Measurements from ENCODE around the gene ESCO1. TPM values are rescaled to one million over a fixed set of nuclear protein-coding genes. Genes with fewer than 3 reads are reported as not detected.

Gene ESCO1
- total and polyA plus RNA-seq, 4 donors: 7.2 to 21.2 (median 15.7) TPM

DNA sequence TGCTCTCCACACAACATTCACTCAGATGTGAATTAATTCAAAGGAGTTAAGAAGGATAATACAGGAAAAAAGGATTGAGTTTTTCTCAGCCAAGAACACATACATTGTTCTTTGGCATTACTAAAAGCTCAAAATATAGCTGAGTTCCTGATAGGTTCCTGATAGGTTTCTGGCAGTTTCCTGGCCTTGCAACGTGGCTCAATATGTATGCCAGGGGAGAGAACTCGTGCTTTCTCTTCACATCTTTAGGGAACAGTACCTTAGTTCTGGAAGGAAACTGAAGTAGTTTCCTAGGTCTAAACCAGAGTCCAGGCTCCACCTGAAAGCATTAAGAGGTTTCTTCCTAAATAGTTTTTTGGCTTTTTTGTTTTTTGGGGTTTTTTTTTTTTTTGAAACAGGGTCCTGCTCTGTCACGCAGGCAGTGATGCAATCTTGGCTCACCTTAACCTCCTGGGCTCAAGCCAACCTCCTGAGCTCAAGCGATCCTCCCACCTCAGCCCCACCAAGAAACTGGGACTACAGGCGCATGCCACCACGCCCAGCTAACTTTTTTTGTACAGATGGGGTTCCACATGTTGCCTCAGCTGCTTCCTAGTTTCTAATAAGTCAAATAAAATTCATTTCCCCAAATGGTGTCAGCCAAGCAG lies 42.8 kb downstream of the ESCO1 start:
- Histone ChIP-seq H3K27me3 (ENCODE audit: control insufficient read depth in 1 of 2, insufficient read depth in 2 of 2, low read length in 1 of 2) (no peaks in the 10 kb centered on the region), H3K36me3 (ENCODE audit: control insufficient read depth in 1 of 2, insufficient read depth in 2 of 2, low read length in 1 of 2) (no peaks in the 10 kb centered on the region), H3K9me3 (ENCODE audit: control insufficient read depth, low read length) (no peaks in the 10 kb centered on the region), H3K27ac (ENCODE audit: low read depth in 1 of 2, low read length in 2 of 2) (no peak overlapping the region), H3K4me3 (ENCODE audit: low read length in 2 of 2) (no peak overlapping the region), H3K4me1 (ENCODE audit: control insufficient read depth in 1 of 2, insufficient read depth in 2 of 2, low read length in 2 of 2) (no peaks in the 10 kb centered on the region)
- 39% methylated on average over 6 of the region's 6 CpGs for WGBS, 2 donors
- ATAC-seq (ENCODE audit: low FRiP score) (no peak), DNase-seq (no peak)
- intact Hi-C loops (cut with DNase I): no loop called here

DNA sequence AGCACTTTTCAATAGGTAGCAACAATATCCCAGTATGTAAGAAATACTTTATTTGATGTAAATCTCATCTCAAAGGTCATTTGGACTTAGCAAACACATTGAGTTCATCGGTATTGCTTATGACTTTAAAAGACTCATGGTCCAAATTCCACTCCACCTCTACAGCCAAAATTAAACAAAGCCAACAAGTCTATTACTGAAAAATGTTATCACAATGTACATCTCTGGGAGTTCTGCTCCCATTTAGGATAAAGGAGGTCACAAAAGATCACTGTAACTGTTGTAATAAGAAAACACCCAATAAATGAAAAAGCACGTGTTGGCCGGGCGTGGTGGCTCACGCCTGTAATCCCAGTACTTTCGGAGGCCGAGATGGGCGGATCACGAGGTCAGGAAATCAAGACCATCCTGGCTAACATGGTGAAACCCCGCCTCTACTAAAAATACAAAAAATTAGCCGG lies 50.0 kb downstream of the ESCO1 start:
- Histone ChIP-seq H3K36me3 (ENCODE audit: control insufficient read depth in 1 of 2, insufficient read depth in 2 of 2, low read length in 1 of 2) (no peaks in the 10 kb centered on the region), H3K27ac (ENCODE audit: low read depth in 1 of 2, low read length in 2 of 2) (no peak overlapping the region), H3K9me3 (ENCODE audit: control insufficient read depth, low read length) (no peaks in the 10 kb centered on the region), H3K4me1 (ENCODE audit: control insufficient read depth in 1 of 2, insufficient read depth in 2 of 2, low read length in 2 of 2) (no peaks in the 10 kb centered on the region), H3K27me3 (ENCODE audit: control insufficient read depth in 1 of 2, insufficient read depth in 2 of 2, low read length in 1 of 2) (no peaks in the 10 kb centered on the region), H3K4me3 (ENCODE audit: low read length in 2 of 2) (no peak overlapping the region)
- ATAC-seq (ENCODE audit: low FRiP score) (no peak), DNase-seq (no peak)
- intact Hi-C loops (cut with DNase I): no loop called here
- WGBS, 2 donors: 95% methylated on average over 11 of the region's 11 CpGs

DNA sequence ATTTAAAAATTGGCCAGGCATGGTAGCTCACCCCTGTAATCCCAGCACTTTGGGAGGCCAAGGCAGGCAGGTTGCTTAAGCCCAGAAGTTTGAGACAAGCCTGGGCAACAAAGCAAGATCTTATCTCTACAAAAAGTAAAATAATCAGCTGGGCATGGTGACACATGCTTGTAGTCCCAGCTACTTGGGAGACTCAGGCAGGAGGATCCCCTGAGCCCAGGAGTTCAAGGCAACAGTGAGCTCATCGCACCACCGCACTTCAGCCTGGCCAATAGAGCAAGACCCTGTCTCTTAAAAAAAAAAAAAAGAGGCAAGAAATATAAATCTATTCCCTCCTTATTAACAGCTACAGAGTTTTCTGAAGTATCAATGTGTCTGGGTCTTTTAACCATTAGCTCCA lies 51.9 kb downstream of the ESCO1 start:
- no peaks in the 10 kb centered on the region for H3K4me1 ChIP-seq (ENCODE audit: control insufficient read depth in 1 of 2, insufficient read depth in 2 of 2, low read length in 2 of 2)
- intact Hi-C loops (cut with DNase I): no loop called here
- no peak for ATAC-seq (ENCODE audit: low FRiP score)
- no peak for DNase-seq
- H3K27ac ChIP-seq (ENCODE audit: low read depth in 1 of 2, low read length in 2 of 2): no peak overlapping the region
- no peaks in the 10 kb centered on the region for H3K27me3 ChIP-seq (ENCODE audit: control insufficient read depth in 1 of 2, insufficient read depth in 2 of 2, low read length in 1 of 2)
- 98 to 100% methylated on average over 2 of the region's 2 CpGs for WGBS, 2 donors
- H3K4me3 ChIP-seq (ENCODE audit: low read length in 2 of 2): no peak overlapping the region
- no peaks in the 10 kb centered on the region for H3K9me3 ChIP-seq (ENCODE audit: control insufficient read depth, low read length)
- no peaks in the 10 kb centered on the region for H3K36me3 ChIP-seq (ENCODE audit: control insufficient read depth in 1 of 2, insufficient read depth in 2 of 2, low read length in 1 of 2)

DNA sequence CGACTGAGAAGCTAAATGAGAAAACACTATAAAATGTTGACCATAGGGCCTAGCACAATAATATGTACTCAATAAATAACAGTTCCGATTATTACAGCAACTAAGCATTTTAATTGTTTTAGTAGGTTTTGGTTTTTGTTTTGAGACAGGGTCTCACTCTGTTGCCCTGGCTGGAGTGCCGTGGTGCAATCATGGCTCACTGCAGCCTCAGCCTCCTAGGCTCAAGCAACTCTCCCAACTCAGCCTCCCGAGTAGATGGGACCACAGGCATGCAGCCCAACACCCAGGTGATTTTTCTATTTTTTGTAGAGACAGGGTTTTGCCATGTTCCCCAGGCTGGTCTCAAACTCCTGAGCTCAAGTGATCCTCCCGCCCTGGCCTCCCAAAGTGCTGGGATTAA lies 54.1 kb downstream of the ESCO1 start:
- DNase-seq (no peak), ATAC-seq (ENCODE audit: low FRiP score) (no peak)
- WGBS, 2 donors: 91 to 93% methylated on average over 5 of the region's 5 CpGs
- intact Hi-C loops (cut with DNase I): no loop called here
- Histone ChIP-seq H3K27ac (ENCODE audit: low read depth in 1 of 2, low read length in 2 of 2) (no peak overlapping the region), H3K9me3 (ENCODE audit: control insufficient read depth, low read length) (no peaks in the 10 kb centered on the region), H3K4me1 (ENCODE audit: control insufficient read depth in 1 of 2, insufficient read depth in 2 of 2, low read length in 2 of 2) (no peaks in the 10 kb centered on the region), H3K36me3 (ENCODE audit: control insufficient read depth in 1 of 2, insufficient read depth in 2 of 2, low read length in 1 of 2) (no peaks in the 10 kb centered on the region), H3K4me3 (ENCODE audit: low read length in 2 of 2) (no peak overlapping the region), H3K27me3 (ENCODE audit: control insufficient read depth in 1 of 2, insufficient read depth in 2 of 2, low read length in 1 of 2) (no peaks in the 10 kb centered on the region)

DNA sequence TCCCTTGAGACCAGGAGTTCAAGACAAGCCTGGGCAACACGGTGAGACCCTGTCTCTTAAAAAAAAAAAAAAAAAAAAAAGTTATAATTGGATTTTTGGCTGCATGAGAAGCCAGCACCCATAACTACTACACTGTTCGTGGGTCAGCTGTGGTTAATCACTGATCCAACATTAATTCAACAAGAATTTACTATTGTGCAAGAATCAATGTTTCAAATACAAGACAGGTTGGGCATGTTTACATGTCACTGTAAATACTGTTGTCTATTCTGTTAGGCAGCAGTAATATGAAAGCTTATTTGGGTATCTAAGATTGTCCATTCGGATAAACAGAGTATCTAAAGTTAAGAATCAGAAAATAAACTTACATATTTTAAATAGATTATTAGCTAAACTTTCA lies 62.3 kb downstream of the ESCO1 start:
- Histone ChIP-seq H3K36me3 (ENCODE audit: control insufficient read depth in 1 of 2, insufficient read depth in 2 of 2, low read length in 1 of 2) (peaks cover 0 to 2% of the 10 kb centered on the region in 2 donors), H3K4me1 (ENCODE audit: control insufficient read depth in 1 of 2, insufficient read depth in 2 of 2, low read length in 2 of 2) (no peaks in the 10 kb centered on the region), H3K27ac (ENCODE audit: low read depth in 1 of 2, low read length in 2 of 2) (no peak overlapping the region), H3K9me3 (ENCODE audit: control insufficient read depth, low read length) (no peaks in the 10 kb centered on the region), H3K4me3 (ENCODE audit: low read length in 2 of 2) (no peak overlapping the region), H3K27me3 (ENCODE audit: control insufficient read depth in 1 of 2, insufficient read depth in 2 of 2, low read length in 1 of 2) (no peaks in the 10 kb centered on the region)
- 72 to 75% methylated on average over 3 of the region's 3 CpGs for WGBS, 2 donors
- intact Hi-C loops (cut with DNase I): no loop called here
- ATAC-seq (ENCODE audit: low FRiP score) (no peak), DNase-seq (no peak)

DNA sequence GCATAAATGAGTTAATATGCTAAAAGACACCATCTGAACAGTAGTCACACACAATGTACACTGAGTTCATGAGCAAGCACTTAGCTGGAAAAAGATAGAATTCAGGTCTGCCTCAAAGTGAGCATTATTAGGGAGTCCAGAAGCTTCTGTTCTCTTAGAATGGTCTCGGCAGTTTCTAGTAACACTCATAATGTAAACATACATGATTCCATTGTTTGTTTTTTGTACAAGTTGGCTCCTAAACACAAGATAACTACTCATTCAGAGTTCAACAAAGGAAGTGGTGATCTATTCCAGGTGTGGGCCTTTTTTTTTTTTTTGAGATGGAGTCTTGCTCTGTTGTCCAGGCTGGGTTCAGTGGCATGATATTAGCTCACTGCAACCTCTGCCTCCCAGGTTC lies 66.2 kb downstream of the ESCO1 start:
- no peak for ATAC-seq (ENCODE audit: low FRiP score)

DNA sequence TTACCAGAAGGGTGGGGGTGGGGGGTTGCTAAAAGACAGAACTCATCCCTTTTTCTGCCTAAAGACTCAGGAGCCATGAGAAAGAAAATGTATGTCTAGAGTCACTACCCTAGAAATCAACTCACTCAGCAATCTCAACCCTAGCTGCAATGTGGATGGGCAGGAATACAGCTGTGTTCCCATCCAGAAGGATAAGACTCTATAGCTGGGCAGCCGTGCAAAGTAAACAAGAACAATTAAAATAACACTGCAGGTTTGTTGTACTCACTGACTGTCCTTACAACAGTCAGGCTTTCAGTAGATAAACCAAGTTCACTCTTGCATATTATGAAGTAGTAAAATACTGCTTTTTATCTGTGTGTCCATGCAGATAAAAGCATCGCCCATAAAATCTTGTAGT lies 74.0 kb downstream of the ESCO1 start:
- 51 to 55% methylated on average over 2 of the region's 2 CpGs for whole genome bisulfite sequencing, 2 donors
- ATAC-seq (ENCODE audit: low FRiP score) (peak; percentile 36), DNase-seq (no peak)
- Histone ChIP-seq H3K4me3 (ENCODE audit: low read length in 2 of 2) (no peak overlapping the region), H3K27me3 (ENCODE audit: control insufficient read depth in 1 of 2, insufficient read depth in 2 of 2, low read length in 1 of 2) (no peaks in the 10 kb centered on the region), H3K36me3 (ENCODE audit: control insufficient read depth in 1 of 2, insufficient read depth in 2 of 2, low read length in 1 of 2) (peaks cover 3% of the 10 kb centered on the region in 2 donors), H3K27ac (ENCODE audit: low read depth in 1 of 2, low read length in 2 of 2) (peak overlapping the region in 1 of 2 donors; percentile 28), H3K4me1 (ENCODE audit: control insufficient read depth in 1 of 2, insufficient read depth in 2 of 2, low read length in 2 of 2) (peaks cover 0 to 5% of the 10 kb centered on the region in 2 donors), H3K9me3 (ENCODE audit: control insufficient read depth, low read length) (no peaks in the 10 kb centered on the region)
- intact Hi-C loops (cut with DNase I): no loop called here

More for the DNA sequence above, 66.2 kb downstream of the ESCO1 start:
- 44 to 45% methylated on average over 1 of the region's 1 CpG for WGBS, 2 donors
- H3K4me3 ChIP-seq (ENCODE audit: low read length in 2 of 2): no peak overlapping the region
- H3K4me1 ChIP-seq (ENCODE audit: control insufficient read depth in 1 of 2, insufficient read depth in 2 of 2, low read length in 2 of 2): no peaks in the 10 kb centered on the region
- no peak for DNase-seq
- intact Hi-C loops (cut with DNase I): no loop called here
- no peak overlapping the region for H3K27ac ChIP-seq (ENCODE audit: low read depth in 1 of 2, low read length in 2 of 2)
- no peaks in the 10 kb centered on the region for H3K27me3 ChIP-seq (ENCODE audit: control insufficient read depth in 1 of 2, insufficient read depth in 2 of 2, low read length in 1 of 2)
- peaks cover 1 to 2% of the 10 kb centered on the region in 2 donors for H3K36me3 ChIP-seq (ENCODE audit: control insufficient read depth in 1 of 2, insufficient read depth in 2 of 2, low read length in 1 of 2)
- H3K9me3 ChIP-seq (ENCODE audit: control insufficient read depth, low read length): no peaks in the 10 kb centered on the region

DNA sequence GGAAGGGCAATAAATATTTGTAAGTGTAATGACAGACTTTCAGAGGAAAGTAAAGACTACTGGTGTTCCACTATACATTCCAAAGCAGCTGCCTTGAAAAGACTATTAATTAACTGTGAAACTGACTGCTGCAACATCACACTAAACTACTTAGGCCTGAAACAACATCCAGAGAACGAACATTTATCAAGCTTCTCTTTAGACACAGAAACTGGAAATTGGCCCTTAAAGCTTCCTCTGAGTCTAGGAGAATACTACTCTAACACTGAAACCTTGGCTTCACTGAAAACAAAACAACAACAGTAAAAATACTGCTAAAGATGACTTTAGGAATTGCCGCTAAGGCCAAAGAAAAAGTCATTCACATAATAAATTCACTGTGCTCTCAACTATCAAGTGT lies 74.6 kb downstream of the ESCO1 start:
- Histone ChIP-seq H3K27me3 (ENCODE audit: control insufficient read depth in 1 of 2, insufficient read depth in 2 of 2, low read length in 1 of 2) (no peaks in the 10 kb centered on the region), H3K9me3 (ENCODE audit: control insufficient read depth, low read length) (no peaks in the 10 kb centered on the region), H3K4me3 (ENCODE audit: low read length in 2 of 2) (no peak overlapping the region), H3K36me3 (ENCODE audit: control insufficient read depth in 1 of 2, insufficient read depth in 2 of 2, low read length in 1 of 2) (peaks cover 2 to 3% of the 10 kb centered on the region in 2 donors), H3K4me1 (ENCODE audit: control insufficient read depth in 1 of 2, insufficient read depth in 2 of 2, low read length in 2 of 2) (peaks cover 0 to 5% of the 10 kb centered on the region in 2 donors), H3K27ac (ENCODE audit: low read depth in 1 of 2, low read length in 2 of 2) (no peak overlapping the region)
- DNase-seq (no peak), ATAC-seq (ENCODE audit: low FRiP score) (no peak)
- 52 to 56% methylated on average over 2 of the region's 2 CpGs for whole genome bisulfite sequencing, 2 donors
- intact Hi-C loops (cut with DNase I): no loop called here

DNA sequence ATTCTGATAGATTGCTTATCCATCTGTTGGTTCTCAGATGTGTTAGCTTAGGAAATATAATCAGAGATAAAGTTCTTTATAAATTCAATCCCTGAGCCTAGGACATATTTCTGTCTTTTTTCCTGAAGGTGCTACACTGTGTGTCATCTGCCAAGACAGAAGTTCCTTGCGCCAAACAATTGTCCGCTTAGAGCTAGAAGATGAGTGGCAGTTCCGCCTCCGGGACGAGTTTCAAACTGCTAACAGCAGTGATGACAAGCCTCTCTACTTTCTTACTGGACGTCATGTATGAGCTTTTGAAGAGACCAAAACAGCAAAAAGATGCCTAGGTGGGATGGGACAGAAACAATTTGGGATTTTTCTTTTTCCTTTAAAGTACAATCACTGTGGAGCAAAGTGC lies 78.0 kb downstream of the ESCO1 start:
- intact Hi-C loops (cut with DNase I): no loop called here
- Histone ChIP-seq H3K9me3 (ENCODE audit: control insufficient read depth, low read length) (no peaks in the 10 kb centered on the region), H3K4me3 (ENCODE audit: low read length in 2 of 2) (no peak overlapping the region), H3K4me1 (ENCODE audit: control insufficient read depth in 1 of 2, insufficient read depth in 2 of 2, low read length in 2 of 2) (peaks cover 0 to 5% of the 10 kb centered on the region in 2 donors), H3K27ac (ENCODE audit: low read depth in 1 of 2, low read length in 2 of 2) (no peak overlapping the region), H3K27me3 (ENCODE audit: control insufficient read depth in 1 of 2, insufficient read depth in 2 of 2, low read length in 1 of 2) (no peaks in the 10 kb centered on the region), H3K36me3 (ENCODE audit: control insufficient read depth in 1 of 2, insufficient read depth in 2 of 2, low read length in 1 of 2) (peaks cover 2 to 10% of the 10 kb centered on the region in 2 donors)
- ATAC-seq (ENCODE audit: low FRiP score): no peak
- DNase-seq: no peak
- 80 to 89% methylated on average over 6 of the region's 6 CpGs for WGBS, 2 donors

Measured in aorta (tissue), 5 donors.